Coronary artery (tissue), 2 donors: ENCODE data around the gene HTT.

Experiments used
- DNase-seq: peaks from one replicate; pipeline ENCODE4 v3.0.0-alpha.2; 2017; ENCODE audit warnings: low spot score
- H3K27ac ChIP-seq, 2 donors: fragments of 200-600 bp; sonication (generic); one replicate each; pipeline ENCODE4 v1.5.1; 2016 to 2019
- H3K4me3 ChIP-seq: fragments of 200-600 bp; sonication (generic); 2 replicates; pipeline ENCODE4 v1.5.1; 2016; ENCODE audit warnings: mild to moderate bottlenecking, moderate library complexity
- TF ChIP-seq, protein P1 (sequence below): fragments of 200-600 bp; sonication (generic); IDR thresholded peaks from one replicate; pipeline ENCODE4 v1.5.1; 2019; ENCODE audit warnings: antibody characterized with exemption

The HTT gene

DNA sequence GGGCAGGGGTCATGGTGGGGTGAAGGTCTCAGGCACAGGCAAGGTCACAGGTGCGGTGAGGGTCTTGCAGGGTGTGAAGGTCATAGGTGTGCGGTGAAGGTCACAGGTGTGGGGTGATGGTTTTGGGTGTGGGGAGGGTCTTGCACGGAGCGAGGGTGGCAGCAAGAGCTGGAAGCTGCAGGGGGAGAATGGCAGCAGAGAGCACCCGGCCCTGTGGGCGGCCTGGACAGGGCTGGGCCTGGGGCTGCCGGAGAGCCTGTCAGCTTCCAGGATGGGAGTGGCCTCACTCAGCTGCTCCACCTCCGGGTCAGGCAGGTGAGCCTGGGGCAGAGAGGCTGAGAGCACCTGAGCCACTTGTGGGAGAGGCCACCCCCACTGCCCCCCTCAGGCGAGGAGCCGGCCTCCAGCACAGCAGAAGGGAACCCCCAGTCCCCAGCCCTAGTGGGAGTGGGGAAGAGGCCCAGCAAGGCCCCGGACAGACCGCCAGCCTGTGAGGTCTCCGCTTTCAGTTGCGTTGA is 176.0 kb downstream of the HTT start:
- TF ChIP-seq, protein P1, sequence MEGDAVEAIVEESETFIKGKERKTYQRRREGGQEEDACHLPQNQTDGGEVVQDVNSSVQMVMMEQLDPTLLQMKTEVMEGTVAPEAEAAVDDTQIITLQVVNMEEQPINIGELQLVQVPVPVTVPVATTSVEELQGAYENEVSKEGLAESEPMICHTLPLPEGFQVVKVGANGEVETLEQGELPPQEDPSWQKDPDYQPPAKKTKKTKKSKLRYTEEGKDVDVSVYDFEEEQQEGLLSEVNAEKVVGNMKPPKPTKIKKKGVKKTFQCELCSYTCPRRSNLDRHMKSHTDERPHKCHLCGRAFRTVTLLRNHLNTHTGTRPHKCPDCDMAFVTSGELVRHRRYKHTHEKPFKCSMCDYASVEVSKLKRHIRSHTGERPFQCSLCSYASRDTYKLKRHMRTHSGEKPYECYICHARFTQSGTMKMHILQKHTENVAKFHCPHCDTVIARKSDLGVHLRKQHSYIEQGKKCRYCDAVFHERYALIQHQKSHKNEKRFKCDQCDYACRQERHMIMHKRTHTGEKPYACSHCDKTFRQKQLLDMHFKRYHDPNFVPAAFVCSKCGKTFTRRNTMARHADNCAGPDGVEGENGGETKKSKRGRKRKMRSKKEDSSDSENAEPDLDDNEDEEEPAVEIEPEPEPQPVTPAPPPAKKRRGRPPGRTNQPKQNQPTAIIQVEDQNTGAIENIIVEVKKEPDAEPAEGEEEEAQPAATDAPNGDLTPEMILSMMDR: no peak
- H3K4me3 ChIP-seq: no peak overlapping the region
- no peak overlapping the region for H3K27ac ChIP-seq
- DNase-seq: no peak

DNA sequence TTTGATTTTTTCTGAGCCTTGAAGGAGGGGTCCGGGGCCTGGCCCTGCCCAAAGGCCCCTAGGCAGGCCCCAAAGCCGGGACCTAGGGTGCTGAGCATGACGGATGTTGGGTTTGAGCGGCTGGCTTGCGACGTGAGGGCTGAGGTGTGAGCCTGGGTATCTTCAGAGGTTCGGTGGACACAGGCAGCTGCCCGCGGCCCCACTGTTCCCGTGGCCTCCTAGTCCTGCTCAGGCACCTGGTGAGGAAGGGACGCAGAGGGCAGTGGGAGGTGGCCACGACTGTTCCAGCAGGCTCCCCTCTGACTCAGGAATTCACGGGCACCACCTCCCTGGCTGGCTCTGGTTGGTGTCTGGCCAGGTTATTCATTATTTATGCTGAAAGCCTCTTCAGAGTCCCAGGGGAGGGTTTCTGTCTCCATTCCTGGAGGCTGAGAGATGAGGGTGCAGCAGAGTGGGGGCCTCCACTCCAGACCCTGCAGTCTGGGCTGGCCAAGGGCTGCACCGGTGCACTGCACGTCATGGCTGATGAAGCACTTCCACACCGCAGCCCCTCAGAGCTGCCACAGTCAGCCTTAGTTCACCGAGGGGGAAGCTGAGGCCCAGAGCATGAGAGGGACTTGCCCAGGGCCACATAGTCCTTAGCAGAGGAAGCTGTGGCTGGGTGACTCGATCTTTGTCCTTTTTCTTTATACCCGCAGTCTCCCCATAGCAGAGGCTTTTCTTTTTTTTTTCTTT is 176.6 kb downstream of the HTT start:
- no peak for DNase-seq
- H3K4me3 ChIP-seq: no peak overlapping the region
- TF ChIP-seq, protein P1: no peak
- no peak overlapping the region for H3K27ac ChIP-seq

DNA sequence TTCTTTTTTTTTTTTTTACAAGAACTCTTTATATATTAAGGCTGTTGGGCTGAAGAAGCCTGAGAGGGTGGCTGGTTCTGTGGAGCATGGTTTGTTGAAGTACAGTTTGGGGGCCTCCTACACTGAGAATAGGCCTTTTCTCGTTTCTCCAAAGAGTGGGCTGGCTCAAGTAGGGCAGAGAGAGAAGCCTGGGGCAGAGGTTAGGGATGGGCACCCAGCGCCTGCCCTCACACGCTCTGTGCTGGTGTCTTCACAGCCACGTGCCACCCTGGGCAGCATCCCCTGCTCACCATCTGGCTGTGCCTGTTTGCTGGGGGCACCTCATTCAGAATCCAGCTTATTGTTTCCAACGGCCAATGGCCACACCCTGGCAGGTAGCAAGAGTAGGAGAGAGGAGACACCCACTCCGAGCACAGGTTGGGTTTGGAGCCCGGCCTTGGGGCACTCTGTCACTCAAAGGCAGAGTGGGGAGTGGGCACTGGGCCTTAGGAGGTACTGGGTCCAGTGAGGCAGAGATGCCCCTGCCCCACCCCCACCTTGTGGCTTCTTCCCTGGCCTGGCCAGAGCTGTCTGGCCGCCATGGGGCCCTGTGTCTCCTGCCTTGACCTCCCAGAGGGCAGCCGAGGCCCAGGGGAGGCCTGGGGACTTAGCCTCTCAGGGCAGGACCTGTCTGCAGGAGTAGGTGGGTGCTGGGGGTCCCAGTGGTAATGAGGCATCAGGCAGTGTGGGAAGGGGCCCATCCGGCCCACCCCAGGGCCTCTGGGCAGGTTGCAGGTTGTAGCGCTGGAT is 177.4 kb downstream of the HTT start:
- H3K27ac ChIP-seq: no peak overlapping the region
- TF ChIP-seq, protein P1: no peak
- DNase-seq: no peak
- H3K4me3 ChIP-seq: no peak overlapping the region

DNA sequence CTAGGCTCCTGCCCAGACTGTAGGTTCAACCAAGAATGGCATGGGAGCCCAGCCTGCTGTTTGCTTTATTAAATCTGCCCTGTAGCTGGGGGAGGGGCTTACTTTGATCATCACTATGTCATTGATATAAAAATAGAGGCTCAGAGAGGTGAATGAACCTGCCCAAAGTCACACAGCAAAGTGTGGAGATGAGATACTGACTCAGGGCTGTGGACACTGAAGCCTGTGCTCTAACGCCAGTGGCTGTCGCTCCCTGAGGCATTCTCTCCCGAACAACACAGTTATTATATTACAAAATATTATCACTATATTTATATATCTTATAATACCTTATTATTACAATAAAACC is 178.0 kb downstream of the HTT start:
- no peak overlapping the region for H3K4me3 ChIP-seq
- TF ChIP-seq, protein P1: no peak
- no peak overlapping the region for H3K27ac ChIP-seq
- DNase-seq: no peak

DNA sequence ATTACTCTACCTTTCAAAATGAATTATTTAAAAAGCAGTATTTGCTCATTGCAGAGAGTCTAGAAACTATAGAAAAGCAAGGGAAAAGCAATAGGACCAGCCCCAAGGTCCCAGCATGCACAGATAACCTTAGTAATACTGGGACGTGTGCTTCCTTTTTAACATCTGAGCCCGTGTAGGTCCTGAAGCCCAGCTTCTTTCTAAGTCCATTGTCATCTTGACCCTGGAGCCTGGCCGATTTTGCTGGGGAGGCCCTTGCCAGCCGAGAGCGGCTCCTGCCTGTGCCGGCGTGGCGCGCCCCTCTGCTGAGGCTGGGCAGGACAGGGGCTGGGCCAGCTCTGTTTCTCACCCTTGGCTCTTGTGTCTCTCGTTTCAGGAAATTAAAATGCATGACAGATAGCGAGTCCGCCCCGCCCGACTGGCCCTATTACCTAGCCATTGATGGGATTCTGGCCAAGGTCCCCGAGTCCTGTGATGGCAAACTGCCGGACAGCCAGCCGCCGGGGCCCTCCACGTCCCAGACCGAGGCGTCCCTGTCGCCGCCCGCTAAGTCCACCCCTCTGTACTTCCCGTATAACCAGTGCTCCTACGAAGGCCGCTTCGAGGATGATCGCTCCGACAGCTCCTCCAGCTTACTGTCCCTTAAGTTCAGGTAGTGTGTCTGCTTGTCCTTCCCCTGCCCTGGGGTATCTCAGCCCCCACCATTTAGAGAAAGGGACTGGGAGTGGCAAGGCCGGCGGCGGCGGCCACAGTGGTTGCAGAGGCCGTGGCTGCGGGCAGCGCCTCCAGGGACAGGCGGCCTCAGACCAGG is 178.6 kb downstream of the HTT start:
- Histone ChIP-seq H3K4me3 (no peak overlapping the region), H3K27ac (no peak overlapping the region)
- TF ChIP-seq, protein P1: no peak
- DNase-seq: no peak

DNA sequence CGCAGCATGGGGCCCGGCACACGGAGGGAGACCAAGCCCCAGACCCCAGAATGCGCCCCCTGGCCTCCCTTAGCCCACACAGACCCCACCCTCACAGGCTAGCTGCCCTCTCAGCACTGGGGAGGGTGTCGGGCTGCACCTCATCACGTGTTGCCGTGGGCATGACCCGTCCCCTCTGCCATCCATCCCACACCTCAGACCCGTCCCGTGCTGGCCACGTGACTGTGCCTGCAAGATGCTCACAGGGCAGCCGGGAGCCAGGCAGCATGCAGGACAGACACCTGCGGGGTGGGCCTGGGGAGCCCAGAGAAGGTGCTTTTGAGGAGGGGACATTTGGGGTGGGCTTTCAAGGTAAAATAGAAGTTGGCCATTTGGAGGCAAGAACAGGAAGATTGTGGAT is 179.3 kb downstream of the HTT start:
- TF ChIP-seq, protein P1: no peak
- H3K4me3 ChIP-seq: no peak overlapping the region
- H3K27ac ChIP-seq: no peak overlapping the region
- peak; percentile 58 for DNase-seq
